NCI-H510A treated with DMSO at 0.1 percent for 48 hours (cell line): ENCODE results near the gene RPS17.
"Not testable (repeated sequence)": the region's sequence is repeated elsewhere in the genome, so short reads cannot be mapped to it uniquely, and the experiment has no call there.

Experiments used
- DNase-seq: peaks from one replicate; lab custom pipeline; 2025; lab: John Stamatoyannopoulos, UW

RPS17 gene

GRCh38 chr15:82507693-82508092, 32.6 kb downstream of the RPS17 start:
- not testable (repeated sequence) for DNase-seq

DNA sequence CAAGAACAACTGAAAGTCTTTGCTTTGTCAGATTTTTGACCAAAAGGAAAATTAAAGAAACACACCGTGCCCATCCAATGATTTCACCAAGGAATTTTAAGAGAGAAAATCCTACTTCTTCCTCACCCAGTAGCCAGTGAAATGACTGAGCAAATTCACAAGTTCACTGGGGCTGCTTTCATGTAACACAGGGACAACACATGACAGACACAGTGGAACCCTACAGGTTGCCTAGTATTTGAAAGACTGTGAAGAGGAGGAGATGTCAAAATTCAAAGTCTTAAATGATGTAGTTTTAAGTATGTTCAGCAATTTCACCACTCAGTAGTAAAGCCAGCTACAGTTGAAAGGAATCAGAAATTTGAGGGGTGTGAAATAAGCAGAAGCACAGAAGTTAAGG, 33.2 kb downstream of the RPS17 start:
- not testable (repeated sequence) for DNase-seq

- DNase-seq: not testable (repeated sequence)
These were observed 34.4 kb downstream of the RPS17 start for GRCh38 chr15:82505842-82506241.

DNA sequence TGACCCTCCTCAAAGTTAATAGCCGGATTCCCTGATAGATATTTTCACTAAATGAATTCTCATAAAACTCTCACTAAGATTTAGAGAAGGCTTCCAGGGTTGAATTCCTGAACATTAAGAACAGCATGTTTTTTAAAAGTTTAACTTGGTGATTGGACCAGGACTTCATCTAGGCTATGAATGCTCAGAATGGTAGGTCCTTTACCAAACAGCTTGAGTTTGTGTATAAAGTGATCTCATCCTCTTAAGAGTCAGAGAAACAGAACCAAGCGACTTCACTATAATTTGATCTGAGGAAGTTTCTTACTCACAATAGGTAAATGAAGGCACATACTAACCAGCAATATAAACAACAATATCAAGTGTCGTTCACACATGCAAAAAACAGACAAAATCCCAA, 36.2 kb downstream of the RPS17 start:
- not testable (repeated sequence) for DNase-seq

- not testable (repeated sequence) for DNase-seq
These were observed 37.4 kb downstream of the RPS17 start for GRCh38 chr15:82502700-82503339.

DNA sequence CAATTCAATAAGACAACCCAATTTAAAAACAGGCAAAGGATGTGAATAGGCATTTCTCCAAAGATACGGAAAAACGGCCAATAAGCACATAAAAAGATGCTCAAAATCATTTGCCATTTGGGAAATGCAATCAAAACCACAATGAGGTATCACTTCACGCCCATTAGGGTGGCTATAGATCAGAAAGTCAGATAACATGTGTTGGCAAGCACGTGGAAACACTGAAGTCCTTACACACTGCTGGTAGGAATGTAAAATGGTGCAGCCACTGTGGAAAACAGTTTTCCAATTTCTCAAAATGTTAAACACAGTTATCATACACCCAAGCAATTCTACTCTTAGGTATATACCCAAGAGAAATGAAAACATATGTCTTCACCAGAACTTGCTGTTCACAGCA, 39.5 kb downstream of the RPS17 start:
- DNase-seq: not testable (repeated sequence)

DNA sequence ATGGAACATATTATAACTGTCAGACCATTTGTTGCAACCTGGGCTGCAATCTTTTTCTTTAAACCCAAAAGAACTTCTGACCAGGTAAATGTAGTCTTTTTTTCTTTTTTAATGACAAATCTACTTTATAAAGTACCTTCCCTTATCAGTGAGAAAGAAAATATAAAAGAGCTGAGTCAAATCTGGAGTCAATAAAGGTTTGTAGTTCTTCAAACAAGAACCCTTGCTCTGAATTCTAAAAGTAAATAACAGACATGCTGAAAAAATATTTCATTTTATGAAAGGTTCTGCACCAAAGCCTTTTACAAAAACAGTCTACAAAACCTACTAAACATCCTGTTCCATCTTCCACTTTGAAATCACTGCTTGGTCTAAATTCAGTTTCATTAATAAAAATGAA, 42.3 kb downstream of the RPS17 start:
- DNase-seq: not testable (repeated sequence)

- not testable (repeated sequence) for DNase-seq
These were observed 52.0 kb downstream of the RPS17 start for GRCh38 chr15:82488250-82488649.

DNA sequence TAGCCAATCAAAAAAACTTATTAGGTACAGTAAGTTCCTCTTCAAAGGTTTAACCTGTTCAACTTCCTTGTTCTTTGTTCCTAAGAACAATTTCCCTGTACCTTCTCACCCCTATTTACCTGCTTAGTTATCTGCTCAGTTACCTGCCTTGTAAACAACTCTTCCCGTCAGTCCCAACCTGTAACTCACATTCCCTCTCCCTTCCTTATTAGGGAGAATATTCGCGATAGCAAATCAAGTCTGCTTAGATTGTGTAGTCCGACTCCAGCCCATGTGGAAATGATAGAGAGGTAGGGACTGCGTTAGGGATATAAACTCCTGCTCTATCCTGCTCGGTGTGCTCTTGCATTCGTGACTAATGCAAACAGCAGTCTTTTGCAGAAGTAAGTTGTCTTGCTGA, 53.2 kb downstream of the RPS17 start:
- not testable (repeated sequence) for DNase-seq
